ENCODE data around the gene SUCLG2. TPM values are rescaled to one million over a fixed set of nuclear protein-coding genes. Genes with fewer than 3 reads are reported as not detected.
"Not testable (repeated sequence)": the region's sequence is repeated elsewhere in the genome, so short reads cannot be mapped to it uniquely, and the experiment has no call there.

Gene SUCLG2
- total RNA-seq, 1 experiment from 2014 or later, result 39.6 TPM

- H3K27me3 ChIP-seq, result no peaks in the 10 kb centered on the region
- no peak overlapping the region for H3K4me3 ChIP-seq
- no peaks in the 10 kb centered on the region for H3K36me3 ChIP-seq
- DNase-seq, result no peak
- no peaks in the 10 kb centered on the region for H3K9me3 ChIP-seq
These were observed 96.0 kb downstream of the SUCLG2 start for GRCh38 chr3:67558426-67558825.

- Histone ChIP-seq H3K9me3 (no peaks in the 10 kb centered on the region), H3K36me3 (no peaks in the 10 kb centered on the region), H3K27me3 (no peaks in the 10 kb centered on the region), H3K4me3 (no peak overlapping the region)
- no peak for DNase-seq
These were observed 96.5 kb downstream of the SUCLG2 start for GRCh38 chr3:67557848-67558355.

GRCh38 chr3:67551361-67552016 lies 102.9 kb downstream of the SUCLG2 start:
- Histone ChIP-seq H3K9me3 (no peaks in the 10 kb centered on the region), H3K27me3 (no peaks in the 10 kb centered on the region), H3K36me3 (no peaks in the 10 kb centered on the region), H3K4me3 (no peak overlapping the region)
- no peak for DNase-seq

GRCh38 chr3:67550541-67550940 lies 103.9 kb downstream of the SUCLG2 start:
- Histone ChIP-seq H3K36me3 (no peaks in the 10 kb centered on the region), H3K9me3 (no peaks in the 10 kb centered on the region), H3K4me3 (no peak overlapping the region), H3K27me3 (no peaks in the 10 kb centered on the region)
- DNase-seq, result no peak

GRCh38 chr3:67542502-67543250 lies 111.7 kb downstream of the SUCLG2 start:
- H3K4me3 ChIP-seq, DNase-seq, H3K9me3 ChIP-seq, H3K36me3 ChIP-seq, H3K27me3 ChIP-seq: not testable (repeated sequence)

- no peaks in the 10 kb centered on the region for H3K36me3 ChIP-seq
- DNase-seq, result no peak
- H3K27me3 ChIP-seq, result no peaks in the 10 kb centered on the region
- no peak overlapping the region for H3K4me3 ChIP-seq
- no peaks in the 10 kb centered on the region for H3K9me3 ChIP-seq
These were observed 114.1 kb downstream of the SUCLG2 start for GRCh38 chr3:67540198-67540894.

GRCh38 chr3:67537203-67537602 lies 117.2 kb downstream of the SUCLG2 start:
- not testable (repeated sequence) for H3K9me3 ChIP-seq, H3K36me3 ChIP-seq, H3K27me3 ChIP-seq, H3K4me3 ChIP-seq, DNase-seq

GRCh38 chr3:67535006-67535405 lies 119.4 kb downstream of the SUCLG2 start:
- H3K27me3 ChIP-seq, result no peaks in the 10 kb centered on the region
- H3K4me3 ChIP-seq, result no peak overlapping the region
- DNase-seq, result no peak
- H3K36me3 ChIP-seq, result no peaks in the 10 kb centered on the region
- no peaks in the 10 kb centered on the region for H3K9me3 ChIP-seq

- no peaks in the 10 kb centered on the region for H3K27me3 ChIP-seq
- DNase-seq, result no peak
- H3K9me3 ChIP-seq, result no peaks in the 10 kb centered on the region
- H3K36me3 ChIP-seq, result no peaks in the 10 kb centered on the region
- no peak overlapping the region for H3K4me3 ChIP-seq
These were observed 119.8 kb downstream of the SUCLG2 start for GRCh38 chr3:67534594-67534993.

- H3K36me3 ChIP-seq, result peaks cover 3% of the 10 kb centered on the region; the same call in 1 of the 2 replicates
- no peaks in the 10 kb centered on the region for H3K9me3 ChIP-seq
- H3K4me3 ChIP-seq, result no peak overlapping the region
- H3K27me3 ChIP-seq, result no peaks in the 10 kb centered on the region
- DNase-seq, result no peak
These were observed 123.0 kb downstream of the SUCLG2 start for GRCh38 chr3:67531181-67532101.

- no peak overlapping the region for H3K4me3 ChIP-seq
- H3K36me3 ChIP-seq, result peaks cover 4% of the 10 kb centered on the region; the same call in 1 of the 2 replicates
- DNase-seq, result no peak
- no peaks in the 10 kb centered on the region for H3K9me3 ChIP-seq
- no peaks in the 10 kb centered on the region for H3K27me3 ChIP-seq
These were observed 124.5 kb downstream of the SUCLG2 start for GRCh38 chr3:67529915-67530314.

- Histone ChIP-seq H3K27me3 (no peaks in the 10 kb centered on the region), H3K4me3 (no peak overlapping the region), H3K36me3 (peaks cover 4% of the 10 kb centered on the region; the same call in 1 of the 2 replicates), H3K9me3 (no peaks in the 10 kb centered on the region)
- DNase-seq, result no peak
These were observed 125.1 kb downstream of the SUCLG2 start for GRCh38 chr3:67529337-67529736.

- Histone ChIP-seq H3K27me3 (no peaks in the 10 kb centered on the region), H3K9me3 (no peaks in the 10 kb centered on the region), H3K4me3 (no peak overlapping the region), H3K36me3 (peaks cover 4% of the 10 kb centered on the region; the same call in 1 of the 2 replicates)
- peak; percentile 41 for DNase-seq
These were observed 128.2 kb downstream of the SUCLG2 start for GRCh38 chr3:67526246-67526645.

- H3K27me3 ChIP-seq, result no peaks in the 10 kb centered on the region
- H3K36me3 ChIP-seq, result peaks cover 4% of the 10 kb centered on the region; the same call in 1 of the 2 replicates
- no peak for DNase-seq
- H3K9me3 ChIP-seq, result no peaks in the 10 kb centered on the region
- no peak overlapping the region for H3K4me3 ChIP-seq
These were observed 130.4 kb downstream of the SUCLG2 start for GRCh38 chr3:67524046-67524445.

- no peak for DNase-seq
- Histone ChIP-seq H3K27me3 (no peaks in the 10 kb centered on the region), H3K9me3 (no peaks in the 10 kb centered on the region), H3K36me3 (peaks cover 2% of the 10 kb centered on the region; the same call in 1 of the 2 replicates), H3K4me3 (no peak overlapping the region)
These were observed 132.3 kb downstream of the SUCLG2 start for GRCh38 chr3:67522081-67522480.

- no peak overlapping the region for H3K4me3 ChIP-seq
- H3K27me3 ChIP-seq, result no peaks in the 10 kb centered on the region
- no peaks in the 10 kb centered on the region for H3K36me3 ChIP-seq
- H3K9me3 ChIP-seq, result no peaks in the 10 kb centered on the region
- no peak for DNase-seq
These were observed 133.3 kb downstream of the SUCLG2 start for GRCh38 chr3:67521053-67521646.

All from MG63 (cell line).